ENCODE results near the gene ATG101. TPM values are rescaled to one million over a fixed set of nuclear protein-coding genes. Genes with fewer than 3 reads are reported as not detected.
A peak's percentile ranks its signal among the peaks of the same experiment; 100 is the strongest.

The ATG101 gene
- total RNA-seq, 1 donor from 2014 or later, result 34.4 TPM

- Histone ChIP-seq H3K27me3 (ENCODE audit: control insufficient read depth in 3 of 3, insufficient read depth in 3 of 3, low read length in 3 of 3) (no peaks in the 10 kb centered on the region), H3K4me1 (ENCODE audit: control insufficient read depth in 3 of 3, insufficient read depth in 3 of 3, low read length in 3 of 3) (peaks cover 69 to 76% (median 72%) of the 10 kb centered on the region in 3 donors), H3K36me3 (ENCODE audit: control insufficient read depth in 3 of 3, insufficient read depth in 3 of 3, low read length in 3 of 3) (no peaks in the 10 kb centered on the region), H3K9me3 (ENCODE audit: control insufficient read depth in 3 of 3, low read length in 3 of 3) (no peaks in the 10 kb centered on the region), H3K9ac (ENCODE audit: low read depth in 1 of 3, low read length in 3 of 3) (peak overlapping the region; percentile 3 to 57 (median 54)), H3K4me3 (ENCODE audit: low read length in 3 of 3) (no peak overlapping the region), H3K27ac (ENCODE audit: low read depth, low read length) (peak overlapping the region; percentile 28)
Observed at GRCh38 chr12:52029685-52030084, 40.1 kb upstream of the ATG101 start.

GRCh38 chr12:52032446-52032803 lies 37.4 kb upstream of the ATG101 start:
- Histone ChIP-seq H3K27me3 (ENCODE audit: control insufficient read depth in 3 of 3, insufficient read depth in 3 of 3, low read length in 3 of 3) (no peaks in the 10 kb centered on the region), H3K9ac (ENCODE audit: low read depth in 1 of 3, low read length in 3 of 3) (peak overlapping the region; percentile 63 to 80 (median 78)), H3K27ac (ENCODE audit: low read depth, low read length) (peak overlapping the region; percentile 98), H3K9me3 (ENCODE audit: control insufficient read depth in 3 of 3, low read length in 3 of 3) (no peaks in the 10 kb centered on the region), H3K36me3 (ENCODE audit: control insufficient read depth in 3 of 3, insufficient read depth in 3 of 3, low read length in 3 of 3) (no peaks in the 10 kb centered on the region), H3K4me1 (ENCODE audit: control insufficient read depth in 3 of 3, insufficient read depth in 3 of 3, low read length in 3 of 3) (peaks cover 58 to 68% (median 63%) of the 10 kb centered on the region in 3 donors), H3K4me3 (ENCODE audit: low read length in 3 of 3) (peak overlapping the region; percentile 67 to 73 (median 71))

GRCh38 chr12:52032804-52033445 lies 36.9 kb upstream of the ATG101 start:
- no peaks in the 10 kb centered on the region for H3K36me3 ChIP-seq (ENCODE audit: control insufficient read depth in 3 of 3, insufficient read depth in 3 of 3, low read length in 3 of 3)
- H3K27ac ChIP-seq (ENCODE audit: low read depth, low read length), result peak overlapping the region; percentile 98
- H3K4me3 ChIP-seq (ENCODE audit: low read length in 3 of 3), result peak overlapping the region; percentile 67 to 73 (median 71)
- H3K9ac ChIP-seq (ENCODE audit: low read depth in 1 of 3, low read length in 3 of 3), result peak overlapping the region; percentile 86 to 95 (median 90)
- H3K4me1 ChIP-seq (ENCODE audit: control insufficient read depth in 3 of 3, insufficient read depth in 3 of 3, low read length in 3 of 3), result peaks cover 53 to 67% (median 62%) of the 10 kb centered on the region in 3 donors
- H3K9me3 ChIP-seq (ENCODE audit: control insufficient read depth in 3 of 3, low read length in 3 of 3), result no peaks in the 10 kb centered on the region
- H3K27me3 ChIP-seq (ENCODE audit: control insufficient read depth in 3 of 3, insufficient read depth in 3 of 3, low read length in 3 of 3), result no peaks in the 10 kb centered on the region

GRCh38 chr12:52033446-52034140 lies 36.2 kb upstream of the ATG101 start:
- H3K36me3 ChIP-seq (ENCODE audit: control insufficient read depth in 3 of 3, insufficient read depth in 3 of 3, low read length in 3 of 3), result no peaks in the 10 kb centered on the region
- H3K4me3 ChIP-seq (ENCODE audit: low read length in 3 of 3), result peak overlapping the region; percentile 54 to 69 (median 60)
- no peaks in the 10 kb centered on the region for H3K27me3 ChIP-seq (ENCODE audit: control insufficient read depth in 3 of 3, insufficient read depth in 3 of 3, low read length in 3 of 3)
- H3K9ac ChIP-seq (ENCODE audit: low read depth in 1 of 3, low read length in 3 of 3), result peak overlapping the region; percentile 86 to 95 (median 90)
- H3K27ac ChIP-seq (ENCODE audit: low read depth, low read length), result peak overlapping the region; percentile 98
- peaks cover 58 to 73% (median 66%) of the 10 kb centered on the region in 3 donors for H3K4me1 ChIP-seq (ENCODE audit: control insufficient read depth in 3 of 3, insufficient read depth in 3 of 3, low read length in 3 of 3)
- H3K9me3 ChIP-seq (ENCODE audit: control insufficient read depth in 3 of 3, low read length in 3 of 3), result no peaks in the 10 kb centered on the region

GRCh38 chr12:52035190-52035589 lies 34.6 kb upstream of the ATG101 start:
- Histone ChIP-seq H3K27ac (ENCODE audit: low read depth, low read length) (peak overlapping the region; percentile 98), H3K4me1 (ENCODE audit: control insufficient read depth in 3 of 3, insufficient read depth in 3 of 3, low read length in 3 of 3) (peaks cover 47 to 65% (median 63%) of the 10 kb centered on the region in 3 donors)

GRCh38 chr12:52035926-52036325 lies 33.9 kb upstream of the ATG101 start:
- H3K4me1 ChIP-seq (ENCODE audit: control insufficient read depth in 3 of 3, insufficient read depth in 3 of 3, low read length in 3 of 3), result peaks cover 42 to 72% (median 63%) of the 10 kb centered on the region in 3 donors
- H3K9me3 ChIP-seq (ENCODE audit: control insufficient read depth in 3 of 3, low read length in 3 of 3), result no peaks in the 10 kb centered on the region
- H3K9ac ChIP-seq (ENCODE audit: low read depth in 1 of 3, low read length in 3 of 3), result peak overlapping the region; percentile 80 to 88 (median 84)
- peaks cover 0 to 2% (median 0%) of the 10 kb centered on the region in 3 donors for H3K36me3 ChIP-seq (ENCODE audit: control insufficient read depth in 3 of 3, insufficient read depth in 3 of 3, low read length in 3 of 3)
- peak overlapping the region in 1 of 3 donors; percentile 72 for H3K4me3 ChIP-seq (ENCODE audit: low read length in 3 of 3)
- peak overlapping the region; percentile 98 for H3K27ac ChIP-seq (ENCODE audit: low read depth, low read length)
- no peaks in the 10 kb centered on the region for H3K27me3 ChIP-seq (ENCODE audit: control insufficient read depth in 3 of 3, insufficient read depth in 3 of 3, low read length in 3 of 3)

More at GRCh38 chr12:52035190-52035589, 34.6 kb upstream of the ATG101 start:
- Histone ChIP-seq H3K36me3 (ENCODE audit: control insufficient read depth in 3 of 3, insufficient read depth in 3 of 3, low read length in 3 of 3) (peaks cover 0 to 2% (median 0%) of the 10 kb centered on the region in 3 donors), H3K9me3 (ENCODE audit: control insufficient read depth in 3 of 3, low read length in 3 of 3) (no peaks in the 10 kb centered on the region), H3K9ac (ENCODE audit: low read depth in 1 of 3, low read length in 3 of 3) (peak overlapping the region in 1 of 3 donors; percentile 25), H3K4me3 (ENCODE audit: low read length in 3 of 3) (no peak overlapping the region), H3K27me3 (ENCODE audit: control insufficient read depth in 3 of 3, insufficient read depth in 3 of 3, low read length in 3 of 3) (no peaks in the 10 kb centered on the region)

GRCh38 chr12:52036587-52037171 lies 33.1 kb upstream of the ATG101 start:
- peaks cover 0 to 2% (median 0%) of the 10 kb centered on the region in 3 donors for H3K36me3 ChIP-seq (ENCODE audit: control insufficient read depth in 3 of 3, insufficient read depth in 3 of 3, low read length in 3 of 3)
- H3K27me3 ChIP-seq (ENCODE audit: control insufficient read depth in 3 of 3, insufficient read depth in 3 of 3, low read length in 3 of 3), result no peaks in the 10 kb centered on the region
- H3K9ac ChIP-seq (ENCODE audit: low read depth in 1 of 3, low read length in 3 of 3), result peak overlapping the region; percentile 80 to 88 (median 84)
- no peaks in the 10 kb centered on the region for H3K9me3 ChIP-seq (ENCODE audit: control insufficient read depth in 3 of 3, low read length in 3 of 3)
- H3K27ac ChIP-seq (ENCODE audit: low read depth, low read length), result peak overlapping the region; percentile 98
- H3K4me1 ChIP-seq (ENCODE audit: control insufficient read depth in 3 of 3, insufficient read depth in 3 of 3, low read length in 3 of 3), result peaks cover 48 to 76% (median 70%) of the 10 kb centered on the region in 3 donors
- H3K4me3 ChIP-seq (ENCODE audit: low read length in 3 of 3), result peak overlapping the region; percentile 38 to 72 (median 50)

- Histone ChIP-seq H3K9me3 (ENCODE audit: control insufficient read depth in 3 of 3, low read length in 3 of 3) (no peaks in the 10 kb centered on the region), H3K27ac (ENCODE audit: low read depth, low read length) (peak overlapping the region; percentile 91), H3K4me3 (ENCODE audit: low read length in 3 of 3) (peak overlapping the region; percentile 55 to 72 (median 70)), H3K9ac (ENCODE audit: low read depth in 1 of 3, low read length in 3 of 3) (peak overlapping the region; percentile 66 to 88 (median 87)), H3K27me3 (ENCODE audit: control insufficient read depth in 3 of 3, insufficient read depth in 3 of 3, low read length in 3 of 3) (no peaks in the 10 kb centered on the region), H3K4me1 (ENCODE audit: control insufficient read depth in 3 of 3, insufficient read depth in 3 of 3, low read length in 3 of 3) (peaks cover 49 to 78% (median 70%) of the 10 kb centered on the region in 3 donors), H3K36me3 (ENCODE audit: control insufficient read depth in 3 of 3, insufficient read depth in 3 of 3, low read length in 3 of 3) (peaks cover 0 to 2% (median 0%) of the 10 kb centered on the region in 3 donors)
Observed at GRCh38 chr12:52037248-52037861, 32.4 kb upstream of the ATG101 start.

- Histone ChIP-seq H3K27me3 (ENCODE audit: control insufficient read depth in 3 of 3, insufficient read depth in 3 of 3, low read length in 3 of 3) (no peaks in the 10 kb centered on the region), H3K9me3 (ENCODE audit: control insufficient read depth in 3 of 3, low read length in 3 of 3) (no peaks in the 10 kb centered on the region), H3K4me1 (ENCODE audit: control insufficient read depth in 3 of 3, insufficient read depth in 3 of 3, low read length in 3 of 3) (peaks cover 53 to 81% (median 74%) of the 10 kb centered on the region in 3 donors), H3K9ac (ENCODE audit: low read depth in 1 of 3, low read length in 3 of 3) (peak overlapping the region in 2 of 3 donors; percentile 12 to 60), H3K36me3 (ENCODE audit: control insufficient read depth in 3 of 3, insufficient read depth in 3 of 3, low read length in 3 of 3) (peaks cover 0 to 2% (median 0%) of the 10 kb centered on the region in 3 donors), H3K27ac (ENCODE audit: low read depth, low read length) (peak overlapping the region; percentile 91), H3K4me3 (ENCODE audit: low read length in 3 of 3) (peak overlapping the region in 2 of 3 donors; percentile 14 to 45)
Observed at GRCh38 chr12:52038447-52038846, 31.3 kb upstream of the ATG101 start.

Data from skeletal muscle tissue (tissue), 4 donors.